ENCODE data around the gene COL21A1. TPM values are rescaled to one million over a fixed set of nuclear protein-coding genes. Genes with fewer than 3 reads are reported as not detected.

COL21A1 gene
- total RNA-seq, 1 donor from 2014 or later, result 20.0 TPM

DNA sequence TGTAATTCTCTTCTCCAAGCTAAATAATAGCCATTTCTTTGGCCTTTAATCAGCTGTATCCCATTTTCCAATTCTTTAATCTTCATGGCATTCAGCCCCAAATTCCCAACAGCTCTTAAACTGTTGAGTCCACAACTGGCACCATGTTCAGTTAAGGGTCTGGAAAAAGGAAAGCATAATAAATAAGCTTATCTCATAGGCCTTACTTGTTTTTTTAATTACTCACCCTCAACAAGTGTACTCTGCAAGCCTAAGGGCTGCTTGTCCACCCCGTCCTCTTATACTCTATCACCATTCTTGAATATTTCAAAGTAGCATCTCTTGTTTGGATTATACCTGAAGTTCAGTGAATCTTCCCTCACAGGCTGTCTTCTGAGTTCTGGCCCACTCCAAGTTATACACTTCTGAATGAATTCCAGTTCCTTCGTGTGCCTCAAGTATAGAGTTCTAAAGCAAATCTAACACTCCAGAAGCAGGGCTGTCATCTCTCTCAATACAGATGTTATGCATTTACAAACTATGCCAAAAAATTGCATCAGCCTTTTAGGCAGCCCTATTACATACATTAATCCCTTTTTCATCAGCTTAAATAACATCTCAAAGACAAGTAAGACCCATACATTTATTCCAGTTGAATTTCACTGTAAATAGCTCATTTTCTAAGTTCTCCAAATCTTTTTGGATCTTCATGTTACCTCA, 98.7 kb downstream of the COL21A1 start:
- intact Hi-C loops (cut with DNase I), result no loop called here
- DNase-seq (ENCODE audit: missing footprints) (no peak), ATAC-seq (no peak)

GRCh38 chr6:56147766-56148165, 99.6 kb downstream of the COL21A1 start:
- intact Hi-C loops (cut with DNase I), result no loop called here
- DNase-seq (ENCODE audit: missing footprints), result no peak
- no peak for ATAC-seq

GRCh38 chr6:56146086-56146485, 101.3 kb downstream of the COL21A1 start:
- ATAC-seq, result no peak
- no peak for DNase-seq (ENCODE audit: missing footprints)
- intact Hi-C loops (cut with DNase I), result no loop called here

GRCh38 chr6:56145616-56146015, 101.8 kb downstream of the COL21A1 start:
- no peak for ATAC-seq
- intact Hi-C loops (cut with DNase I), result no loop called here
- no peak for DNase-seq (ENCODE audit: missing footprints)

DNA sequence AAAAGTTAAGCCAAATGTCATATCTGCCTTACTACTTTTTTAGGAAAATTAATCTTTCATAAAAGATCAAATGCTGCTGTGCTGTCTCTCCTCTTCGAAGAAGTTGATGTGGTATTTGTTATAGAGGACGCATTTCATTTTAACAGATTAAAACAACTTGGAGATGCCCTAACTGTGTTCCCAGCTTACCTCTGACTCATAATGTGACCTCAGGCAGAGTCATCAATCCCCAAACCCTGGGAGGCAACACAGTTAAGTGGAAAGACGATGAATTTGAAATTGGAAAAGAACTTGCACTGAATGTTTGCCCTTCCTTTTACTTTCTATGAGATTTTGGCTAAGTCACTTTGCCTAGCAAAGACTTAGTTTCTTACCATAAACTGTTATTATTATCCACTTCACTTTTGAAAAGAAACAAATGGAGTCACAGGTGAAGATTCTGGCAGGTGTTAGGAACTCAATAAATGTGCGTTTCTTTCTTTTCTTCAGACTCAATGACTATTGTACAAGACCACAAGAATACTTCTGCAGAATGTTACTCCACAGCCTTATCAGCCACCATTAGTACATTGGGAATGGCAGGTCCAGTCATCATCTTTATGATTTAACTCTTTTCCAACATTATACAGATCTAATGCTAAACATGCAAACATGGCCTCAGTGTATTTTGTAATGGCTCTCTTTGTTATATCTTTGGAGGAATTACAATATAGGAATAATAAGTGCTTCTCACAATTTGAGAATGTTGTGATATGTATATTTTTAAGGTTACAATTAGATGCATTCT, 102.6 kb downstream of the COL21A1 start:
- intact Hi-C loops (cut with DNase I), result no loop called here
- DNase-seq (ENCODE audit: missing footprints) (no peak), ATAC-seq (no peak)

GRCh38 chr6:56143796-56144195, 103.6 kb downstream of the COL21A1 start:
- DNase-seq (ENCODE audit: missing footprints) (no peak), ATAC-seq (no peak)
- intact Hi-C loops (cut with DNase I), result no loop called here

DNA sequence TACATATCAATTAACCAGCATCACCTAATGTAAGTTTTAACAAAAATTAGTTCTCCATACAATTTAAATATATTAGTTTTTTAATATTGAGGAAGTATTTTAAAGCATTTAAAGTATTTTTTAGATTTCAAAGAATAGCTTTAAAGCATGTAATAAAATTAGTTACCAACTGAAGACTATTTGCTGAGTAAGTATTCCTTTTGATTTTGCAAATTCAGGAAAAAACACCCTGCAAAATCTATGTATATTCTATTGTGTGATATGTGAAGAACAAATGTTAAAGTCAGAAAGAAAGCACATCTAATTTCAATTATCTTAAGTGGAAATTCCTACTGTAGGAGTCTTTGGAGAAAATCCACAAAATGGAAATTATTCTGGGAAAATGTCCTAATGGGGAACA, 107.3 kb downstream of the COL21A1 start:
- ATAC-seq, result no peak
- no peak for DNase-seq (ENCODE audit: missing footprints)
- intact Hi-C loops (cut with DNase I), result no loop called here

DNA sequence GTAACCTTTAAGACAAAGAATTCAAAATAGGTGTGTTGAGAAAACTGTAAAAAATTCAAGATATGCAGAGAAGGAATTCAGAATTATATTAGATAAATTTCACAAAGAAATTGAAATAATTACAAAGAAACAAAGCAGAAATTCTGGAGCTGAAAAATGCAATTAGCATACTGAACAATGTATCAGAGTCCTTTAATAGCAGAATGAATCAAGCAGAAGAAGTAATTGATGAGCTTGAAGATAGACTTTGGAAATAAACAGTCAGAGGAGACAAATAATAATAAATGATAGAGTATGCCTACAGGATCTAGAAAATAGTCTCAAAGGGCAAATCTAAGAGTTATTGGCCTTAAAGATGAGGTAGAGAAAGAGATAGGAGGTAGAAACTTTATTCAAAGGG, 131.7 kb downstream of the COL21A1 start:
- ATAC-seq (no peak), DNase-seq (ENCODE audit: missing footprints) (no peak)
- intact Hi-C loops (cut with DNase I), result no loop called here

- DNase-seq (ENCODE audit: missing footprints) (no peak), ATAC-seq (no peak)
- intact Hi-C loops (cut with DNase I), result no loop called here
These were observed 138.2 kb downstream of the COL21A1 start for GRCh38 chr6:56109149-56109548.

- no peak for DNase-seq (ENCODE audit: missing footprints)
- intact Hi-C loops (cut with DNase I), result no loop called here
- ATAC-seq, result no peak
These were observed 141.1 kb downstream of the COL21A1 start for GRCh38 chr6:56106231-56106630.

GRCh38 chr6:56104591-56104990, 142.8 kb downstream of the COL21A1 start:
- ATAC-seq, result no peak
- intact Hi-C loops (cut with DNase I), result no loop called here

GRCh38 chr6:56102216-56102615, 145.2 kb downstream of the COL21A1 start:
- no peak for ATAC-seq

More at GRCh38 chr6:56104591-56104990, 142.8 kb downstream of the COL21A1 start:
- no peak for DNase-seq (ENCODE audit: missing footprints)

DNA sequence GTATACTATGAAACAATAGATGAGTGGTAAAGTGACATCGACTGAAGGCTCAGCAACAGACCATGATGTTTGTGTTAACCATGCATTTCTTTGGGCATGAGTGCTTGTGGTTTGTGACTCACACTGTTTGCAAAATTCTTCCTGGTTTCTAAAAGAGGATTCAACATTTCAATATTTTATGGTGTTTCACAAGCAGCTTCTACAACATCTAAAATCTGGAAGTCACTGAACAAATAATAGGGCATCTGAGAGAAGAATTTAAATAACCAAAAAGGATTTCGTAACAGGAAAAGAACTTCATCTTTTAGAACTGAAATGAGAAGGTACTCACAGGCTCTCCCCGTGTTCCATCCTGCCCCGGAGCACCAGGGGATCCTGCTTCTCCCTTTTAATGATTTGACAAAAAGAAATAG, 146.2 kb downstream of the COL21A1 start:
- intact Hi-C loops (cut with DNase I), result no loop called here
- ATAC-seq, result no peak
- no peak for DNase-seq (ENCODE audit: missing footprints)

More at GRCh38 chr6:56102216-56102615, 145.2 kb downstream of the COL21A1 start:
- DNase-seq (ENCODE audit: missing footprints), result no peak
- intact Hi-C loops (cut with DNase I), result no loop called here

DNA sequence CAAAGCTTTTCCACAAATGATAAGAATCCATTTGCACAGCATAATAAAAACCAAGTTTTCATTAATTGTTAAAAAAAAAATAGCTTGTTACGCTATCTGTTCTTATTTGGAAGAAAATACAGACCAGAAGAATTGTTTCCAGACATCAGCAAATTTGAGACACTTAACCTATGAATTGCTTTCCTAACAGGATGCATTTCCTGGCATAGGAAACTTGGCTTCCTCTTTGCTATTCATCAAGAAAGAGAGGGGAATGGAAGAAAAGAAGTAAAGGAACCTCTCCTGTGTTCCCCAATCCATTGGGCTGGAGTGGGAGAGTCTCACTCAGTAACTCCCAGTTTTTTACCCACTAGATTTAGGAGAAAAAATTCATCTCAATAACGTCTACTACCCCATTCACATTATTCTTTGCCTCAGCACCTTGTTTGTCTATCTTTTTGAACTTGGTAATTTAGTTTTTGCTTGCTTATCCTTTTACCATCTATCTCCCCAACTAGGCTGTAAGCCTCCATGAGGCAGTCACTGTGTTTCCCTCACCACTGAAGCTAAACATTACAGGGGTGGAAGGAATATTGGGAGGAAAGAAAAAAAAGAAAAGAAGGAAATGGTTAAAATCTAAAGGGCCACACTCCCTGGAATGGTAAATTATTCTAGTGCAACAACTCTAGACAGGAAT, 150.3 kb downstream of the COL21A1 start:
- intact Hi-C loops (cut with DNase I), result no loop called here
- ATAC-seq, result no peak
- DNase-seq (ENCODE audit: missing footprints), result no peak

DNA sequence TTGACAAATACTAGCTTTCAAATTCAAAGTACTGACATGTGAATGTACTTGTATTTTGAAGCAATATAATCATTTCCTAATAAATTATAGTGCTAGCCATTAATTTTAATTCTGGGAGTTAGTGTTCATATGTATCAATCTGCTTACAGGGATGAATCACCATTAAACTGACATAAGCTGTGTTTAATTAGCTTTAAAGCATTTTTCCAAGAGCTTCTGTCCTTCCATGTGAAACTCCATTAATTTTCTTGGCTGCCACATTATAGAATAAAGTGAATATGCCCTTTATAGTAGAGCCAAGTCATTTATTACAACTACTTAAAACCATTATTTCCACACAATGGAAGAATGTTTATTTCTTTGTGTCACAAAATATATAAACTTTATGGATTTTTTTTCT, 150.8 kb downstream of the COL21A1 start:
- ATAC-seq, result no peak
- intact Hi-C loops (cut with DNase I), result no loop called here
- no peak for DNase-seq (ENCODE audit: missing footprints)

- intact Hi-C loops (cut with DNase I), result no loop called here
- ATAC-seq, result no peak
- DNase-seq (ENCODE audit: missing footprints), result no peak
These were observed 153.6 kb downstream of the COL21A1 start for GRCh38 chr6:56093776-56094175.

- intact Hi-C loops (cut with DNase I), result no loop called here
- ATAC-seq (peak; percentile 80), DNase-seq (ENCODE audit: missing footprints) (no peak)
These were observed 156.1 kb downstream of the COL21A1 start for GRCh38 chr6:56091159-56091869.

- no peak for DNase-seq (ENCODE audit: missing footprints)
- intact Hi-C loops (cut with DNase I), result no loop called here
- ATAC-seq, result no peak
These were observed 158.7 kb downstream of the COL21A1 start for GRCh38 chr6:56088641-56089040.

DNA sequence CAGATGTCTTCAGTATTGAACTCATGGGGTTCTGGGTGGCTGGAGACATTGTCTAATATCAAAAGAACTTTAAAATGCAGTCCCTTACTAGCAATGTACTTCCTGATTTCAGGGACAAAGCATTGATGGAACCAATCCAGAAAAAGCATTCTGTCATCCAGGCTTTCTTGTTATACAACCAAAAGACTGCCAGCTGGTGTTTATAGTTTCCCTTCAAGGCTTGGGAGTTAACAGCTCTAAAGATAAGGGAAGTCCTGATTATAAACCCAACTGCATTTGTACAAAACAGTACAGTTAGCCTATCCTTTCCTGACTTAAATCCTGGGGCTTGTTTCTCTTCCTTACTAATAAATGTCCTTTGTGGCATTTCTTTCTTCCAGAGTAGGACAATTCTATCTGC, 160.0 kb downstream of the COL21A1 start:
- ATAC-seq, result peak; percentile 51
- intact Hi-C loops (cut with DNase I), result no loop called here

More for the DNA sequence above, 160.0 kb downstream of the COL21A1 start:
- DNase-seq (ENCODE audit: missing footprints), result no peak
